ENCODE measurements around the gene CLCN3.

GRCh38 chr4:169658196-169658595, 37.8 kb downstream of the CLCN3 start:
- TF ChIP-seq, protein P1, sequence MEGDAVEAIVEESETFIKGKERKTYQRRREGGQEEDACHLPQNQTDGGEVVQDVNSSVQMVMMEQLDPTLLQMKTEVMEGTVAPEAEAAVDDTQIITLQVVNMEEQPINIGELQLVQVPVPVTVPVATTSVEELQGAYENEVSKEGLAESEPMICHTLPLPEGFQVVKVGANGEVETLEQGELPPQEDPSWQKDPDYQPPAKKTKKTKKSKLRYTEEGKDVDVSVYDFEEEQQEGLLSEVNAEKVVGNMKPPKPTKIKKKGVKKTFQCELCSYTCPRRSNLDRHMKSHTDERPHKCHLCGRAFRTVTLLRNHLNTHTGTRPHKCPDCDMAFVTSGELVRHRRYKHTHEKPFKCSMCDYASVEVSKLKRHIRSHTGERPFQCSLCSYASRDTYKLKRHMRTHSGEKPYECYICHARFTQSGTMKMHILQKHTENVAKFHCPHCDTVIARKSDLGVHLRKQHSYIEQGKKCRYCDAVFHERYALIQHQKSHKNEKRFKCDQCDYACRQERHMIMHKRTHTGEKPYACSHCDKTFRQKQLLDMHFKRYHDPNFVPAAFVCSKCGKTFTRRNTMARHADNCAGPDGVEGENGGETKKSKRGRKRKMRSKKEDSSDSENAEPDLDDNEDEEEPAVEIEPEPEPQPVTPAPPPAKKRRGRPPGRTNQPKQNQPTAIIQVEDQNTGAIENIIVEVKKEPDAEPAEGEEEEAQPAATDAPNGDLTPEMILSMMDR (IDR thresholded peaks at IDR 0.05; ENCODE audit: low read length) = no peak
- no peak for TF ChIP-seq EZH2phosphoT487 (IDR thresholded peaks at IDR 0.05; ENCODE audit: low read length)
- TF ChIP-seq EZH2 (optimal IDR thresholded peaks at IDR 0.05; ENCODE audit: low read depth, low read length) = no peak
